GM21390 (cell line): ENCODE data around the gene TSKS.

Experiments
- ATAC-seq: cut with Tn5 transposase; IDR thresholded peaks from one replicate; pipeline ENCODE4 v1.9.1; 2021; ENCODE audit not compliant: unreplicated experiment

The TSKS gene, protein sequence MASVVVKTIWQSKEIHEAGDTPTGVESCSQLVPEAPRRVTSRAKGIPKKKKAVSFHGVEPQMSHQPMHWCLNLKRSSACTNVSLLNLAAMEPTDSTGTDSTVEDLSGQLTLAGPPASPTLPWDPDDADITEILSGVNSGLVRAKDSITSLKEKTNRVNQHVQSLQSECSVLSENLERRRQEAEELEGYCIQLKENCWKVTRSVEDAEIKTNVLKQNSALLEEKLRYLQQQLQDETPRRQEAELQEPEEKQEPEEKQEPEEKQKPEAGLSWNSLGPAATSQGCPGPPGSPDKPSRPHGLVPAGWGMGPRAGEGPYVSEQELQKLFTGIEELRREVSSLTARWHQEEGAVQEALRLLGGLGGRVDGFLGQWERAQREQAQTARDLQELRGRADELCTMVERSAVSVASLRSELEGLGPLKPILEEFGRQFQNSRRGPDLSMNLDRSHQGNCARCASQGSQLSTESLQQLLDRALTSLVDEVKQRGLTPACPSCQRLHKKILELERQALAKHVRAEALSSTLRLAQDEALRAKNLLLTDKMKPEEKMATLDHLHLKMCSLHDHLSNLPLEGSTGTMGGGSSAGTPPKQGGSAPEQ

DNA sequence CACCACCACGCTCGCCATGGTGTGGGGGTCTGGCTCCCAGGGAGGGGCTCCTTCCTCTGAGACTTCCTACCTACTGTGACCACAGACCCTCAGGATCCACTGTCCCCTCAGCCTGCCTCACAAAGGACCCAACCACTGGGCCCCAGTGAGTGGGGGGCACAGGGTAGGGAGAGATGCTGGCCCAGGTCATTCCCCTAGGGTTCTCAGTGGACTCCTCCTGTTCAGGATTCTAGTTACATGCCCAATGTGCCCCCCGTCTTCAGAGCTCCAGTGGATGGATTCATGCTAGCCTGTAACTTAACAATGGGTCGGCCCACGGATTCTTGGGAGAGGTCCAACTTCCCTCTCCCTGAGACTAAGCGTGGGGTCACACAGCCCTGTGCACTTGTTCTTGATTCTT lies at the start of gene TSKS:
Gene TSKS (minus strand): TSS at position 77 of the 400 bp plus-strand sequence. CDS start 59 bp downstream, at position 18.
- no peak for ATAC-seq

DNA sequence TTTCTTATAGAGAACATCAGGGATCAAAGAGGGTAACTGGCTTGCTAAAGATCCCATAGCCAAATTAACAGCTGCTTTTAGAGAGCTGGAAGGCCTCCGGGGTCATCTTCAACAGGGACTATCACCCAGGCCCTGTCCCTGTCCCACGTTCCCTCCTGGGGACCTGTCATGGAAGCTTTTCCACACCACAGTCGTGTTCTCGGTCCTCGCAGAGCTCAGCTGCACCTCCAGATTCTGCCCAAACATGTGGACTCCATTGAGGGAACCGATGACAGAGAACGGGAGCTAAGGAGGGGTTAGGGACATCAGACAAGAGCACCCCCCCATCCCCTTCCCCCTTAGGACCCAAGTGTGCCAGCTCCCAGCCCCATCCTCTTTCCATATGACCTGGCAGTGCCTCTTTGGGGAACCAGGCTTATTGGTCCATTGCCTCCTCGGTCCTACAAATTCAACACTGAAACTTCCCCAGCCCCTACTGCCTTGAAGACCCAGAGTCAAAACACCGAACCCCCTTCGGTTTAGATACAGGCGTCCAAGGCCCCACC lies 49.4 kb upstream of the TSKS start:
- ATAC-seq = no peak

- ATAC-seq = no peak
Observed at GRCh38 chr19:49811328-49811727, 48.2 kb upstream of the TSKS start.

GRCh38 chr19:49809941-49810389 lies 46.9 kb upstream of the TSKS start:
- ATAC-seq = no peak

DNA sequence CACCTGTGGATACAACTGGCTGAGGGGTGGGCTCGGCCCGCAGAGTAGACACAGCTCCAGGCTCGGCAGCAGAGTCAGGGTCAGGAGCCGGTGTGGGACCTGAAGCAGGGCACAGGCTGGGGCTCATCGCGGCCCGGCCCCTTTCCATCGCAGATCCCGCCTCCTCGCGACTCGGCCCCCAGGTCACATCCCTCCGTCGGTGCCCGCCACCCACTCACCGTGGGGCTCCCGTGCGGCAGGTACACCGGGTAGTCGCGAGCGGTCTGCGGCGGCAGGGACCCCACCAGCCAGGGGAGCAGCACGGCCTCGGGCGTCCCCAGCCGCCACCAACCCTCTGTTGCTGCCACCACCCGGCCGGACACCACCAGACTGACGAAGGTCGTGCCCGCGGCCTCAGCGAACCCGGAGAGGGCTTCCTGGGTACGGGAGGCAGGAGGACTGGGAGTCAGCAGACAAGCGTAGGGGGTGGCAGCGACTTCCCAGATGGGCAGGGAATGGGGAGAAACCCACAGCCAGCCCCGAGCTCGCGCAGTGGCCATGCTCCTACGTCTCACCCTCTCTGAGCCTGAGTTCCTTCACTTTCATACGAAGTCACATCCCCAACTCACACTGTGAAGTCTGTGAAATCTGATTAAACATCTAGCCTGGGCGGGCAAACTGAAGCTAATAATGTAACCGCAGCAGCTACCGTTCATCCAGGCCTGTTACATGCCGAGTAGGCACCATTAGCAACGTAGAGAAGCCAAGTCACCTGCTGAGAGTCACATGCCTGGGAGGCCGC lies 46.2 kb upstream of the TSKS start:
- no peak for ATAC-seq

GRCh38 chr19:49808711-49809159 lies 45.6 kb upstream of the TSKS start:
- no peak for ATAC-seq

- no peak for ATAC-seq
Observed at GRCh38 chr19:49807904-49808675, 45.0 kb upstream of the TSKS start.

- no peak for ATAC-seq
Observed at GRCh38 chr19:49807058-49807903, 44.2 kb upstream of the TSKS start.

DNA sequence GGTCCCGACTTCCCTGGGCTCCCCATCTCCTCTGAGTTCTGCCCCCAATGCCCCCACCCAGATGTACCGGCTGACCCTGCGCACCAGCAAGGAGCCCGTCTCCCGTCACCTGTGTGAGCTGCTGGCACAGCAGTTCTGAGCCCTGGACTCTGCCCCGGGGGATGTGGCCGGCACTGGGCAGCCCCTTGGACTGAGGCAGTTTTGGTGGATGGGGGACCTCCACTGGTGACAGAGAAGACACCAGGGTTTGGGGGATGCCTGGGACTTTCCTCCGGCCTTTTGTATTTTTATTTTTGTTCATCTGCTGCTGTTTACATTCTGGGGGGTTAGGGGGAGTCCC lies 43.5 kb upstream of the TSKS start:
- no peak for ATAC-seq

DNA sequence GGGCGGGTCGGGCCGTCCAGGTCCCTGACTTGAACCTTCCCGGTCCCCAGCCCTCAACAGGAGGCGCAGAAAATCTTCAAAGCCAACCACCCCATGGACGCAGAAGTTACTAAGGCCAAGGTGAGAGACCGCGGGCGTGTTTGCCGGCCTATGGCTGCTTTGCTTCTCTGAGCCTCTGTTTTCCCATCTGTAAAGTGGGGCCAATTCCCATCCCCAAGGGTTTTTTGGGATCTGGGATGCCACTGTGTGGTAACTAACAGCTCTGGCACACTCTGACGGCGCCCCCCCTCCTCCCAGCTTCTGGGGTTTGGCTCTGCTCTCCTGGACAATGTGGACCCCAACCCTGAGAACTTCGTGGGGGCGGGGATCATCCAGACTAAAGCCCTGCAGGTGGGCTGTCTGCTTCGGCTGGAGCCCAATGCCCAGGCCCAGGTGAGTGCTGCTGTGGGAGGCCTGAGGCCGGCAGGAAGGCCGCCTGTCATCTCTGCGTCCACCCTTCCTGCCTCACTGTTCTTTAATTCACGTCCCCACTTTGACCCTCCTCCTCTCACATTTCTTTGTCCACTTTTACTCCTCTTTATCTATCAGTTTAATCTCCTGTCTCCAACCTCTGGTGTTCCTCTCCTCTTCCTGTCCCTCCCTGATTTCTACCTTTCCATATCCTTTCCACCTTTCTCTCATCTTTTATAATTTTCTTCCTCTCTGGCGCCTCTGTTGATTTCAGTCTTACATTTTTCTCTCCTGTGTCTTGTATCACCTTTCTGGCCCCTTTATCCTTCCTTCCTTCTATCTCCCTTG lies 42.9 kb upstream of the TSKS start:
- no peak for ATAC-seq

- ATAC-seq = no peak
Observed at GRCh38 chr19:49803529-49803856, 40.4 kb upstream of the TSKS start.

DNA sequence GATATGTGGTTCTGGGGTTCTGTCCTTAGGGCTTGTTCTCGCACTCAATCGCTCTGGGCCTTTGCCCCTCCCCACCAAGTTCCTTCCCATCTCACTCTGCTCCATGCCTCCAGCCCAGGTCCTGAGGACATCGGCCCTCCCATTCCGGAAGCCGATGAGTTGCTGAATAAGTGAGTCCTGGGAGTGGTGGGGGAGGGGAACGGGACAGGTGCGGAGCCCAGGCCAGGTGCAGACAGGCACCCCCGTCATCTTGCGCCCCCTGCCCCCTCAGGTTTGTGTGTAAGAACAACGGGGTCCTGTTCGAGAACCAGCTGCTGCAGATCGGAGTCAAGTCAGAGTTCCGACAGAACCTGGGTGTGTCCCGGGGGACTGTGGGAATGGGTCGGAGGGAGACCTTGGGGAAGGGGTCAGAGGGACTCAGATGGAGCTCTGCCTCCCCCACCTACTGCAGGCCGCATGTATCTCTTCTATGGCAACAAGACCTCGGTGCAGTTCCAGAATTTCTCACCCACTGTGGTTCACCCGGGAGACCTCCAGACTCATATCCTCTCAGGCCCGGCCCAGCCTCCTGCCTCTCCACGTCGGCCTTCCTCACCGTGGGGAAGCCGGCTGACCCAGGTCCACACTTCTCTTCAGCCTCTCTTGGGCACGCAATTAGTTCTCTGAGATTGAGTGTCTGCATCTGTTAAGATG lies 39.9 kb upstream of the TSKS start:
- no peak for ATAC-seq

- ATAC-seq = no peak
Observed at GRCh38 chr19:49801966-49802661, 39.0 kb upstream of the TSKS start.

GRCh38 chr19:49801401-49801888 lies 38.3 kb upstream of the TSKS start:
- no peak for ATAC-seq

DNA sequence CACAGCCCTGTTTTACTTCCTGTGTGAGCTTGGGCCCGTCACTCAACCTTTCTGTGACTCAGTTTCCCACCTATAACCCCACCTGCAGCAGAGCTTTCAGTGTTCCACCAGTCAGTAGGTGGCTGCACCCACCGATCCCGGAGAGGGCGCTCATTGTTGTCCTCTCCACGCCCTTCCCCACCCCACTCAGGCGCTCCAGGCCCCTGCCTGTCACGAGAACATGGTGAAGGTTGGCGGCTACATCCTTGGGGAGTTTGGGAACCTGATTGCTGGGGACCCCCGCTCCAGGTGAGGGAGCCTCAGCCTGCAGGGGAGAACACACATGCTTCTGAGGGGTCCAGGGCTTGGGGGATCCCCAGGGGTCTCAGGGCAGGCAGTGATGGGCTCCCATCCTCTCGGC lies 37.7 kb upstream of the TSKS start:
- ATAC-seq = no peak

DNA sequence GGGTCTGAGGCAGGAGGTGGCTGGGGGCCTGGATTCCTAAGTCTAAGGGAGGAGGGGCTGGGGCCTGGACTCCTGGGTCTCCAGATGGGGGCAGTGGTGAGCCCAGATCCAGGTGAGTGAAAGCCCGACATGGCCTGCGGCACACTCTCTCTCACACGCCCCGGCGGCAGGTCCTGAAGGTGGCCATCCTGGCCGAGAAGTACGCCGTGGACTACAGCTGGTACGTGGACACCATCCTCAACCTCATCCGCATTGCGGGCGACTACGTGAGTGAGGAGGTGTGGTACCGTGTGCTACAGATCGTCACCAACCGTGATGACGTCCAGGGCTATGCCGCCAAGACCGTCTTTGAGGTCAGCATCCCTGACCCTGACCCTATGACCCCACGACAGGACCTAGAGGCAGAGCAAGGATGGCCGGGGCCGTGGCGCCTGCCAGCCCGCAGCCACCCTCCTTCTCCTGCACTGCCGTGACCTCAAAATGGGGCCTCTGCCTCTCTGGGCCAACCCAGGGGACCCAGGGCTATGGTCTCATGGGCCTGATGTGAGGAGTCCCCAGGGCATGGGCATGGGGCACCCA lies 36.8 kb upstream of the TSKS start:
- ATAC-seq = no peak

GRCh38 chr19:49799271-49799797 lies 36.2 kb upstream of the TSKS start:
- ATAC-seq = no peak
